HUES64 (cell line): ENCODE results near the gene INPP5J.
"Not testable (repeated sequence)": the region's sequence is repeated elsewhere in the genome, so short reads cannot be mapped to it uniquely, and the experiment has no call there.

ENCODE experiments used
- H3K27ac ChIP-seq: 2 replicates; pipeline ENCODE4 v1.7.0; 2013; ENCODE audit warnings: low read depth, low read length, inconsistent platforms
- H3K27me3 ChIP-seq: 2 replicates; pipeline ENCODE4 v1.6.1; 2013; ENCODE audit warnings: mild to moderate bottlenecking, low read length; ENCODE audit not compliant: insufficient read depth
- H3K36me3 ChIP-seq: 2 replicates; pipeline ENCODE4 v1.6.1; 2013; ENCODE audit warnings: mild to moderate bottlenecking, low read length; ENCODE audit not compliant: insufficient read depth
- H3K4me1 ChIP-seq: 2 replicates; pipeline ENCODE4 v1.6.1; 2013; ENCODE audit warnings: mild to moderate bottlenecking, low read length, moderate library complexity; ENCODE audit not compliant: insufficient read depth
- H3K4me3 ChIP-seq: 2 replicates; pipeline ENCODE4 v1.5.1; 2013; ENCODE audit warnings: mild to moderate bottlenecking, low read length, moderate library complexity
- H3K9ac ChIP-seq: 2 replicates; pipeline ENCODE4 v1.6.1; 2013; ENCODE audit warnings: mild to moderate bottlenecking, low read depth, low read length
- H3K9me3 ChIP-seq: 2 replicates; pipeline ENCODE4 v1.6.1; 2013; ENCODE audit warnings: low read depth, low read length; ENCODE audit not compliant: insufficient read depth
- WGBS: fragments of 150-250, 120-280 bp; methylation state at CpG from one replicate; pipeline ENCODE4 v1.1.7; 2013; ENCODE audit warnings: missing lambda C conversion rate; 5-methylcytosine and 5-hydroxymethylcytosine counted together

The INPP5J gene

GRCh38 chr22:31160328-31160978 is 37.7 kb downstream of the INPP5J start:
- H3K27ac ChIP-seq, result no peak overlapping the region
- H3K9ac ChIP-seq, result peak overlapping the region; percentile 68
- 5% methylated on average over 32 of the region's 32 CpGs for WGBS
- H3K4me3 ChIP-seq, result peak overlapping the region; percentile 90
- H3K4me1 ChIP-seq, result no peaks in the 10 kb centered on the region; the same call in 1 of the 2 replicates
- H3K9me3 ChIP-seq, result no peaks in the 10 kb centered on the region
- peaks cover 7% of the 10 kb centered on the region for H3K36me3 ChIP-seq
- H3K27me3 ChIP-seq, result peaks cover 35% of the 10 kb centered on the region

- Histone ChIP-seq H3K4me3 (peak overlapping the region; percentile 90; the same call in 1 of the 2 replicates), H3K36me3 (peaks cover 14% of the 10 kb centered on the region), H3K4me1 (no peaks in the 10 kb centered on the region; the same call in 1 of the 2 replicates), H3K9me3 (no peaks in the 10 kb centered on the region), H3K27me3 (peaks cover 28% of the 10 kb centered on the region), H3K9ac (no peak overlapping the region), H3K27ac (no peak overlapping the region)
Observed at GRCh38 chr22:31161386-31161785, 38.6 kb downstream of the INPP5J start.

- WGBS, result 96% methylated on average over 5 of the region's 5 CpGs
- Histone ChIP-seq H3K4me3 (no peak overlapping the region), H3K4me1 (no peaks in the 10 kb centered on the region; the same call in 1 of the 2 replicates), H3K9ac (no peak overlapping the region), H3K27ac (no peak overlapping the region), H3K9me3 (no peaks in the 10 kb centered on the region), H3K27me3 (peaks cover 23% of the 10 kb centered on the region), H3K36me3 (peaks cover 17% of the 10 kb centered on the region)
Observed at GRCh38 chr22:31162015-31162765, 39.4 kb downstream of the INPP5J start.

DNA sequence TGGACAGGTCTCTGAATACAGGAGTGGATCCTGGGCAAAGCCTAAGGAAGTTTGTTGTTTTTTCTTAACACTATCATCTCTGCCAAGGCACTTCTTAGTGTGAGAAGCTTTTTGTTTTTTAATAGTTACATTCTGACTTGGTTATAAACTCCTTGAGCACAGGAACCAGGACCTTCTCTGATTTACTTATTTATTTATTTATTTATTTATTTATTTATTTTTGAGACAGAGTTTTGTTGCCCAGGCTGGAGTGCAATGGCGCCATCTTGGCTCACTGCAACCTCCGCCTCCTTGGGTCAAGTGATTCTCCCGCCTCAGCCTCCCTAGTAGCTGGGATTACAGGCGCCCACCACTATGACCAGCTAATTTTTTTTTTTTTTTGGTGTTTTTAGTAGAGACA is 48.2 kb downstream of the INPP5J start:
- no peak overlapping the region for H3K4me3 ChIP-seq
- no peaks in the 10 kb centered on the region for H3K9me3 ChIP-seq
- WGBS, result 98% methylated on average over 4 of the region's 4 CpGs
- H3K9ac ChIP-seq, result no peak overlapping the region
- H3K27ac ChIP-seq, result no peak overlapping the region
- H3K27me3 ChIP-seq, result no peaks in the 10 kb centered on the region
- no peaks in the 10 kb centered on the region for H3K4me1 ChIP-seq
- peaks cover 9% of the 10 kb centered on the region; the same call in 1 of the 2 replicates for H3K36me3 ChIP-seq

GRCh38 chr22:31171734-31172133 is 49.0 kb downstream of the INPP5J start:
- not testable (repeated sequence) for H3K27ac ChIP-seq, H3K27me3 ChIP-seq, H3K36me3 ChIP-seq, H3K9ac ChIP-seq, H3K4me1 ChIP-seq, H3K9me3 ChIP-seq, H3K4me3 ChIP-seq
- WGBS, result 98% methylated on average over 7 of the region's 9 CpGs

- no peaks in the 10 kb centered on the region for H3K27me3 ChIP-seq
- H3K4me1 ChIP-seq, result no peaks in the 10 kb centered on the region
- WGBS, result 87% methylated on average over 5 of the region's 5 CpGs
- H3K27ac ChIP-seq, result no peak overlapping the region
- no peak overlapping the region for H3K9ac ChIP-seq
- H3K9me3 ChIP-seq, result no peaks in the 10 kb centered on the region
- H3K36me3 ChIP-seq, result no peaks in the 10 kb centered on the region
- no peak overlapping the region for H3K4me3 ChIP-seq
Observed at GRCh38 chr22:31173386-31174145, 50.8 kb downstream of the INPP5J start.

DNA sequence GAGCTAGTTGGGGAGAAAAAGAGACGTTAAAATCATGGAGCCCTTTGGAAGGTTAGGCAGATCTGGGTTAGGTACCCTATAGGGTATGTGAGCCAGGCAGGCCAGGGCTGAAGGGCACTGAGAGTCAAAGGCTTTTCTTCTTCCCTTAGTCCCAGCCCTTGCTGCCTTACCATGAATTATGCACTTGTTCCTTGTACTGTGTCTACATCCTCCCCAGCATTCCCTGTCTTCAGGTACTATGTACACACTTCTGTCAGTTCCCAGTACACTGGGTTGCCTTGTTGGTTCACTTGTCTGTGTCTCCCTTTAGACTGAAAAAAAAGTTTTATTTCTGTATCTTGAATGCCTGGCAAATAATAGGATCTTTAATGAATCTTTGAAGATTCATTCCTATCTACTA is 54.2 kb downstream of the INPP5J start:
- Histone ChIP-seq H3K9me3 (no peaks in the 10 kb centered on the region), H3K4me3 (no peak overlapping the region), H3K9ac (no peak overlapping the region), H3K27ac (no peak overlapping the region), H3K36me3 (no peaks in the 10 kb centered on the region), H3K27me3 (no peaks in the 10 kb centered on the region), H3K4me1 (no peaks in the 10 kb centered on the region)
- 95% methylated on average over 1 of the region's 1 CpG for WGBS

DNA sequence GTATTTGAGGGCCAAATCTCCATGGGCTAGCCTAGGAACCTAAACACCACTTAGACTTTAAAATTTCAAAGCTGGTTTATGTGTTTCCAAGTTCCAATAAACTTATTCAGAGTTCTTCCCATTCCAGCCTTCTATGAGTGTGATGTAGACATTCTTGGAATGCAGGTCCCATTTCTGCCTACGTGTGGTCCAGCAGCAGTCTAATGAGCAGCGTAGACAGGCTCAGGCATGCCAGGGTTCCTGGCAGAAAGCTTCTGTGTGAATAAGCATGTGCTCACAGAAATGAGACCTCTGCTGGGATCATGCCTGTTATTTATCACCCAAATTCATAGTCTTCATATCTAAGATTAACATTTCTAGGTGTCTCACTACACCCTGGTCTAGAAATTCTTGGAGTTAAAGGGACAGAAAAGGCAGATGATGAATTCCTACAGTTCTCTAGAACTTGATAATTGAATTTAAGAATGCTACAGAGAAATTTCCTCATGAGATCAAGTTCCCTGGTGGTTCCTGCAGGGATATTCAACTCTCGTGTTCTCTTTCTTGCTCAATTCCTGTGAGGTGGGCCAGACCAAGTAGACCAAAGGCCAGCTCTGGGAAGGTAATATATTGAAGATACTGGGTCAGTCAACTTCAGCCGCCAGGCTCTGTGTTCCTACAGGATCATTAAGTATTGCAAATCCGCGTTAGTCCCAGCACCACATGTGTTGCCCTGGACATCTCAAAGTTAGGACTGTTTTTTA is 54.8 kb downstream of the INPP5J start:
- Histone ChIP-seq H3K9ac (no peak overlapping the region), H3K27ac (no peak overlapping the region), H3K4me1 (no peaks in the 10 kb centered on the region), H3K36me3 (no peaks in the 10 kb centered on the region; the same call in 1 of the 2 replicates), H3K9me3 (no peaks in the 10 kb centered on the region), H3K27me3 (no peaks in the 10 kb centered on the region), H3K4me3 (no peak overlapping the region)
- WGBS, result 93% methylated on average over 6 of the region's 6 CpGs

- no peak overlapping the region for H3K9ac ChIP-seq
- H3K27me3 ChIP-seq, result no peaks in the 10 kb centered on the region
- H3K36me3 ChIP-seq, result peaks cover 2% of the 10 kb centered on the region; the same call in 1 of the 2 replicates
- H3K4me3 ChIP-seq, result no peak overlapping the region
- WGBS, result 97% methylated on average over 2 of the region's 2 CpGs
- no peaks in the 10 kb centered on the region for H3K9me3 ChIP-seq
- no peak overlapping the region for H3K27ac ChIP-seq
- no peaks in the 10 kb centered on the region for H3K4me1 ChIP-seq
Observed at GRCh38 chr22:31178859-31179258, 56.1 kb downstream of the INPP5J start.

GRCh38 chr22:31179345-31179744 is 56.6 kb downstream of the INPP5J start:
- H3K4me1 ChIP-seq, result no peaks in the 10 kb centered on the region
- WGBS, result 100% methylated on average over 1 of the region's 1 CpG
- peaks cover 2% of the 10 kb centered on the region; the same call in 1 of the 2 replicates for H3K36me3 ChIP-seq
- H3K9ac ChIP-seq, result no peak overlapping the region
- H3K27ac ChIP-seq, result no peak overlapping the region
- H3K4me3 ChIP-seq, result no peak overlapping the region
- H3K27me3 ChIP-seq, result no peaks in the 10 kb centered on the region
- no peaks in the 10 kb centered on the region for H3K9me3 ChIP-seq
